Fibroblast of skin of abdomen (primary cell): ENCODE data around the gene TRPM2.
"Not testable (repeated sequence)": the region's sequence is repeated elsewhere in the genome, so short reads cannot be mapped to it uniquely, and the experiment has no call there.

ENCODE experiments used
- DNase-seq: peaks from one replicate; pipeline ENCODE4 v3.0.0-alpha.2; 2013

Gene TRPM2

DNA sequence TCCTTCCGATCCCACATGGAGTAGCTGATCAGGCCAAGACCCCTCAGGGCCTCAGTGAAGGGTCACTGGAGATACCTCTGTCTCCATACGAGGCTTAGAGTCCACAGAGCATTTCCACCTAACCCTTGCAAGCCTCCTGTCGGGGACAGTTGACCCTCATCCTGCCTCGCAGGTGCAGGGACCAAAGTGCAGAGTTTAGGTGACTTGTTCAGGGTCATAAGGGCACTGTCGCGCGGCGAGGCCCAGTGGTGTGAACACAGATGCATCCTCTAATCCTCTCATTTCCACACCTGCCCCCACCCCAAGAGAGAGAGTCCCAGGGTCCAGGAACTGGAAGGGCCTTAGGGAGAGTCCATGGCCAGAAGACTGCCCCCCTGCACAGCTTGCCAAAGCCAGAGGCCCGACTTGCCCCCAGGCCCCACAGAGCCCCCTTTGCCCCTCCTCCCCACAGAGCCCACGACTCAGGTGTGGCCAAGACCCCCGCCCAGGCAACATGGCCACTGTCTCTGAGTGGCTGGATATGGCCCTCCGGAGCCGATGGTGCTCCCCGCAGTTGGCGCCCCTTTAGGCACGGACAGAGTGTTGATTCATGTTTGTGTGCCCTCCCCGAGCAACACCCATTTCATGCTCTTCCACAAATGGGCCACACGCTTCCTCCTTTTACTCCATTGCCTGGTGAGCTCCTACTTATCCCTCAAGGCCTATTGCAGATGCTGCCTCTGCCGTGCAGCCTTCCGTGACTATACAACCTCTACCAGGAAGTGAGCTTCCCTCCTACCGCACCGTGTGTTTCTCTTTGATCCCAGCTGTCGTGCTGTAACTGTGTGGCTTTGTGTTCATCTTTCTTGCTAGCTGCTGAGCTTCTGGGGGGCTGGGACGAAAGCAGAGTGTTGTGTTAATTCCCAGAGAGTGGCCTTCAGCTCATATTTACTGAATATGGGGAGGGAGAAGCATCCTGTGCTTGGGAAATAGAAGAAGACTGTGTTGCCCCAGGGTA lies 1.7 kb downstream of the TRPM2 start:
- no peak for DNase-seq

DNA sequence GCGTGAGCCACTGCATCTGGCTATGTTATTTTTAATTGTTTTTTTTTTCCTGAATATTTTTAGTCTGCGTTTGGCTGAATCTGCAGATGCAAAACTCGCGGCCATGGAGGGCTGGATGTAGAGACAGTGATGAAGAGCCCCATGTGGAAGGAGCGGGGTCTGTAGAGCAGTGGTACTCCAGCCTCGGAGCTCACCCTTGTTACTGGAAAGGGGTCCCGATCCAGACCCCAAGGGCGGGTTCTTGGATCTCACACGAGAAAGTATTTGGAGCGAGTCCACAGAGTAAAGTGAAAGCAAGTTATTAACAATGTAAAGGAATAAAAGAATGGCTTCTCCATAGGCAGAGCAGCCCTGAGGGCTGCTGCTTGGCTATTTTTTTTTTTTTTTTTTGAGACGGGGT lies 2.7 kb downstream of the TRPM2 start:
- DNase-seq: no peak

DNA sequence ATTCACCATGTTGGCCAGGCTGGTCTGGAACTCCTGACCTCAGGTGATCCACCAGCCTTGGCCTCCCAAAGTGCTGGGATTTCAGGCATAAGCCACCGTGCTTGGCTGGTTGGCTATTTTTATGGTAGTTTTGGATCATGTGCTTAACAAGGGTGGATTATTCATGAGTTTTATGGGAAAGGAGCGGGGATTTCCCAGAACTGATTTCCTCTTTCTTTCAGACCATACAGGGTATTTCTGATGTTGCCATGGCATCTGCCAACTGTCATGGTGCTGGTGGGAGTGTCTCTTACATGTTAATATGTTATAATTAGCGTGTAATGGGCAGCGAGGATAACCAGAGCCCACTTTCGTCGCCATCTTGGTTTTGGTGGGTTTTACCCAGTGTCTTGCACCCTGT lies 3.2 kb downstream of the TRPM2 start:
- no peak for DNase-seq

DNA sequence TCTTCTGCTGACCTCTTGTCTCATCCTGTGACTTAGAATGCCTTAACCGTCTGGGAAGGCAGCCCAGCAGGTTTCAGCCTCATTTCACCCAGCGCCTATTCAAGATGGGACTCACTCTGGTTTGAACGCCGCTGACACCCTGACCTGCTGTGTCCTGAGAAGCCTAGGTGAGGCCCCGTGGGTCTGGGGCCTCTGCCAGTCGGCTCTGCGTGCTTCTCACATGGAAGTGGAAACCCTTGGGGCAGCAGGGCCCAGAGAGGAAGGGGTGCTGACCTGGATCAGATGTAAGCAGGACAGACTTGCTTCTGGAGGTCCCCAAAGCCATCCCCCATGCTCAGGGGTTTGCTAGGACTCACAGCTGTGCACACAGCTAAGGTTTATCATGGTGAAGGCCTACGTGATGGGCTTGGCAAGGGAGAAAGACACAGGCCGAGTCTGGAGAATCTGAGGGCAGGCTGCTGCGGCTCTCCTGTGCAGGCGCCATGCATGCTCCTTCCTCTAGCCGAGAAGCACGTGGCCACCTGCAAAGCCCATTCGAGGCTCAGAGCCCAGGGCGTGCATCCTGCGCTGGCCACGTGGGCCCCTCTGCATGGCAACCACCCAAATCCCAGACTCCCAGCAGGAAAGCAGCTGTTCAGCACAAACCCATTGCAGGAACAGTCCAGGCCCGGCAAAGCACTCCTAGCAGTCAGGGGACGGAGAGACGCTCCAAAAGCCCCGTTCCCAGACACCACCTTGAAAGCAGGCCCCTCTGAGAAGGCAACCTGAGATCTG lies 3.8 kb downstream of the TRPM2 start:
- no peak for DNase-seq

DNA sequence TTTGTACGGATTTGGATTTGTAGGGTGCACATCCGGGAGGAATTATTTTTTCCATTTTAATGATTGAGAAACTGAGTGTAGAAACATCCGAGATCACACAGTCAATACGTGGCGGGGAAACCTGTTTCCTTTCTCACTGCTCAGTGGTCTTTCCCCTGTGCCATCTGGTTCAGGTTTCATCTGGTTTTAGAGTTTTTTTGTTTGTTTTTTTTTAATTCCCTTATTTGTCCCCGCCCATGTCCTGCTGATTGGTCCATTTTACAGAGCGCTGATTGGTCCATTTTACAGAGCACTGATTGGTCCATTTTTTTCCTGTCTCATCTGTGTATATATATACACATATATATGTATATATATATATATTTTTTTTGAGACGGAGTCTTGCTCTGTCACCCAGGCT lies 6.0 kb downstream of the TRPM2 start:
- no peak for DNase-seq

DNA sequence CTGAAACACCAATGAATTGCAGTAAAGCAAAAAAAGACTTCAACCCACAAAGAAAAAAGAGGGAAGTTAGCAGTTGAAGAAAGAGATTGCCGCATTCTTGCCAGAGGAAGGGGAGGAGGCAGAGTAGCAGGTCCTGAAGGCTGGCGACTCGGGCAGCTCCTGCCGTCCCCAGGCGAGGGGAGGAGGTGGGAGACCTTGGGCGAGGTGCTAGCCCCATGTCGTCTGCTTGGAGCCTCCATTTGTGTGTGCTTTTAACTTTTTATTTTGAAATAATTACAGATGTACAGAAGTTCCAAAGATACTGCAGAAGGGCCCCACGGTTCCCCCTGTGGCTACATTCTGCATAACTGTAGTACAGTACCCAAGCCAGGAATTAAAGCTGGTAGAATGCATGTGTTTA lies 6.7 kb downstream of the TRPM2 start:
- DNase-seq: no peak

DNA sequence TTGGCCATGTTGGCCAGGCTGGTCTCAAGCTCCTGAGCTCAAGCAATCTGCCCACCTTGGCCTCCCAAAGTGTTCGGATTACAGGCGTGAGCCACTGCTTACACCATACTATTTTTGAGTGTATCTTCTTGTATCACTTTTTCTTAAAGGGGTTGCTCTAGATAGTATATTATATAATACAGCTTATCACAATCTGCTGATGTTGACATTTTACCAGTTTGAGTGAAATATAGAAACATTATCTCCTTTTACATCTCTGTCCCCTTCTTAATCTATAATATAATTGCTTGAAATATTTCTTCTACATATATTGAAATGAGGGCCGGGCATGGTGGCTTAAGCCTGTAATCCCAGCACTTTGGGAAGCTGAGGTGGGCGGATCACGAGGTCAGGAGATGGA lies 8.5 kb downstream of the TRPM2 start:
- DNase-seq: not testable (repeated sequence)

DNA sequence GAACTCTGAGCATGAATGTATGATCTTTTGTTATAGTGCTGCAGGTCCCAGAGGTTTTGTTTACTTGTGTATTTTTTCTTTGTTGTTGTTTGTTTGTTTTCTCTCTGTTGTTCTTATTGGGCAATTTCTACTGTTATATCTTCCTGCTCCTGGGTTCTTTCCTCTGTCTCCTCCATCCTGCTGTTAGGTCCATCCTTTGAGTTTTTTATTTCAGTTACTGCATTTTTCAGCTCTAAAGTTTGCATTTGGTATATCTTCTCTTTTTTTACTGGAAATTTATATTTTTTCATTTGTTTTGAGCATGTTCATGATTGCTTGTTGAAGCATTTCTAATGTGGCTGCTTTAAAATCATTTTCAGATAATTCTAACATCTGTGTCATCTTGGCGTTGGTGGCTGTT lies 9.9 kb downstream of the TRPM2 start:
- no peak for DNase-seq

DNA sequence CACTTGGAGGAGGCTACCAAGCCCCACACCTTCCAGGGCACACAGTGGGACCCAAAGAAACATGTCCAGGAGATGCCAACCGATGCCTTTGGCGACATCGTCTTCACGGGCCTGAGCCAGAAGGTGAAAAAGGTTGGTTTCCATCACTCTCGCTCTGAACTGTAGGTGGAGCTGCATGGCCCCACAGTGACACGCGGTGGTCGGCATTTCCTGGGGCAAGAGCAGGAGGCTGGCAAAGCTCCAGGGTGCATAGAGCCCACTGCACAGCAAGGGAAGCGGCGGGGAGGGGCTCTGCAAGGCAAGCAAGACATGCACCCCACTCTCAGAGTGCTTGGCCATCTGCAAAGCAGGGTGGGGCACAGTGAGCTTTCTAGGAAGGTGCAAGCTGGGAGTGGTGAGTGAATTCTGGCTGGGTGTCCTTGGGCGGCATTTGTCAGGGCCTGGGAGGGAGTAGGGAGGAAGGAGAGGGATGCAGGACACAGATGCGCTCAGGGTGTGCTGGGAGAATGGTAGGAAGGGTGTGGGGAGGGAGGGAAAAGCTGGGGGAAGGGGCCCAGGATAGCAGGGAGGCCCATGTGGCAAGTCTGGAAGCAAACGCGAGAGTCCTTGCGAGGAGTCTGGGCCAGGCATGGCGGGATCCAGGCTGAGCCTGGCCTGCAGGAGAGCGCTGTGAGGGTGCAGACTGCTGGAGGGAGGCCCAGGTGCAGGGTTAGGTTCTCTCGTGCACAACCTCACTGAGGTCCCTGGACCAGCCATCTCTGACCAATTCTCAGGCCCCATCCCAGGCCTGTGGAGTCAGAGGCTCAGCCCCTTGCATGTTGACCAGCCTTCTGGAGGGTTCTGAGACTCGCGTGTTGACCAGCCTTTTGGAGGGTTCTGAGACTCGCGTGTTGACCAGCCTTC lies 11.0 kb downstream of the TRPM2 start:
- DNase-seq: no peak

DNA sequence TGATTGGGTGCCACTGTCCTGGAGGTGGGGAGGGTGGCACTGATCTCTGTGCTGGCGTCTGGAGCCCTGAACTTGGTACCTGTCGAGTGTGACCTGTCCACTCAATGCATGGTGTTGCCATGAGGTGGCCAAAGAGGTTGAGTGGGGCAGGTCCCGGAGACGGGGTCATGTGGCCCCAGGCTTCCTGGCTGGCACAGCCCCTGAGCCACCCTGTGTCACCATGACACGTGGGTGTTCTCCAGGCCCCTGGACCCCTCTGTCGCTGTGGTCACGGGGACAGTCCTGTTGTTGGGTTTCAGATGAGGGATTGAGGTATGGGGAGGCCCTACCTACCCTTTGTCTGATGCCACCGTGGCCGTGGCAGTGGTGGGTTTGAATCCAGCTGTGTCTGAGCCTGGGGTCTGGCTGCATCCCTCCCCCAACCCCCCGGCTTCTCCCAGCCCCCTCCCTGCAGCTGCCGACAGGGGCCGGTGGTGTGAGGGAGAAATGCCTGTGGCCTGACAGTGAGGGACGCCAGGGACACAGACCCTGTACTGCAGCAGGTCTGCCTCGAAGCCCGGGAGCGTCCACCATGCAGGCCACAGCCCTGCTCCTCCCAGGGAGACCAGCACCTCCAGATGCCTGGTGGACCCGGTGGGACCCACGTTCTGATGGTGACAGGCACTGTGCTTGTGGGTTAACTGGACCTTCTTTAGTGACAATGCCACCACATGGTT lies 12.0 kb downstream of the TRPM2 start:
- no peak for DNase-seq

DNA sequence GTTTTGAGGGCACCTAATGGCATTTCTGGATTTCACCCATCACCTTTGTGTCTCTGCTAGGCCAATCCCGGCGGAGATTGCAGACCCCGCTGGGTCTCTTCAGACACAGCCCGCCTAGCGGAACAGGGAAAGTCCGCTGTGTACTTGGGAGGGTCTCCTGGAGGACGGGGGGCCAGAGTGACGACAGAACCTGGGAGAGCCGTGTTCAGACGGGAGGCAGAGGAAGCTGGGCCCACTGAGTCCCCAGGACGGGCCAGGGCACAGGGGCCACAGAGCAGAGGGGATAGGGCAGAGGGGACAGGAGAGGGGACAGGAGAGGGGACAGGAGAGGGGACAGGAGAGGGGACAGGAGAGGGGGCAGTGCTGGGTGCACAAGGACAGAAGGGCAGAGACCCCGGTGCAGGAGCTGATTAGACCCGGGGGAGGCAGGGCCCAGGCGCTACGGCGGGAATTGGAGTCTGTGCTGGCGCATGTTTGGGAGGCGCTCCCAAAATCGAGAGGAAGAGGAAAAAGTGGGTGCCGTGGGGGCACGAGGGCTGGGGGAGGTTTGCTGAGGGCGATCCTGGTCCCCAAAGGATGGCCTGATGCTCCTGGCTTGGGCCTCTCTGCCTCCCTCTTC lies 12.7 kb downstream of the TRPM2 start:
- no peak for DNase-seq

DNA sequence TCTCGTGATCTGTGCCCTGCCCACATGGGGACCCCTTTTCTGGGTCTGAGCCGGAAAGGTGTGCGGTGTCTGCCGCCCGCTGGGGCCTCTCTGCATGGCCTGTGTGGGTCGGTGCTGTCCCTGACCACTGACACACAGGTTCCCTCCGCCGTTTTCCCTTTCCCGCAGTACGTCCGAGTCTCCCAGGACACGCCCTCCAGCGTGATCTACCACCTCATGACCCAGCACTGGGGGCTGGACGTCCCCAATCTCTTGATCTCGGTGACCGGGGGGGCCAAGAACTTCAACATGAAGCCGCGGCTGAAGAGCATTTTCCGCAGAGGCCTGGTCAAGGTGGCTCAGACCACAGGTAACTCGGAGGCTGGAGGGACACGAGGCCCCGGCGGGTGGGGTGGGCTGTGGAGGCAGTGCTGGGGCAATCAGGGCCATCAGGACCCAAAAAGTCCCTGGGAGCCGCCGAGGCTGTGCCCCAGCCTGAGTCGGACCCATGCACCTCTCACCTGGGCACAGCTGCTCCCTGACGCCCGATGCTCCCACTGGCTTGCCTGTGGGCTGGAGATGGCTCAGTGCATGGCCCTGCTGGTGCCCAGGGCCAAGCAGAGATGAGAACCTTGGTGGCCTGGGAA lies 13.3 kb downstream of the TRPM2 start:
- DNase-seq: no peak

DNA sequence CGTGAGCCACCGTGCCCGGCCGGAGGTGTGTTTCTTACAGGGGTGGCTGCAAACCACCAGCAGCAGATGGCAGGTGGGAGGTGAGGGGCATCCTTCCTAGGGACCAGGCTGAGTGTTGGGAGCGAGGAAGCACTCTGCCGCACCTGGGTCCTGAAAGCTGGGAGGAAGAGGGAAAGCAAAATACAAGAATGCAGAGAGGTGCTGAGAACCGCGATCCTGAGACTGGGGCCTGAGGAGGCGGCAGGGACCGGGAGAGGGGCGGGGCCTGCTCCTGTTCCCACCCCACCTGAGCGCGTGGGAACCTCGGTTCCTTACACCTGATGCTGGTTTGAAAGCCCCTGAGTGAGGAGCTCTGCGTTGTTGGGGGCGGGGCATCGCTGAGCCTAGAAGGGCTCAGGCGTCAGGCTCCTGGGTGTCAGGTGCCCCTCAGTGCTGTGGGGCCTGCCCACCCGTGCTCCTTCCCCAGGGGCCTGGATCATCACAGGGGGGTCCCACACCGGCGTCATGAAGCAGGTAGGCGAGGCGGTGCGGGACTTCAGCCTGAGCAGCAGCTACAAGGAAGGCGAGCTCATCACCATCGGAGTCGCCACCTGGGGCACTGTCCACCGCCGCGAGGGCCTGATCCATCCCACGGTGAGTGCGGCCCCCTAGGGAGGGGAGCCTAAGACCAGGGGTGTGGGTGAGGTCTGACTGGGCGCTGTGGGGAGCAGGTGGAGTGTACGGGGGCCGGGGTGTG lies 15.5 kb downstream of the TRPM2 start:
- DNase-seq: no peak

DNA sequence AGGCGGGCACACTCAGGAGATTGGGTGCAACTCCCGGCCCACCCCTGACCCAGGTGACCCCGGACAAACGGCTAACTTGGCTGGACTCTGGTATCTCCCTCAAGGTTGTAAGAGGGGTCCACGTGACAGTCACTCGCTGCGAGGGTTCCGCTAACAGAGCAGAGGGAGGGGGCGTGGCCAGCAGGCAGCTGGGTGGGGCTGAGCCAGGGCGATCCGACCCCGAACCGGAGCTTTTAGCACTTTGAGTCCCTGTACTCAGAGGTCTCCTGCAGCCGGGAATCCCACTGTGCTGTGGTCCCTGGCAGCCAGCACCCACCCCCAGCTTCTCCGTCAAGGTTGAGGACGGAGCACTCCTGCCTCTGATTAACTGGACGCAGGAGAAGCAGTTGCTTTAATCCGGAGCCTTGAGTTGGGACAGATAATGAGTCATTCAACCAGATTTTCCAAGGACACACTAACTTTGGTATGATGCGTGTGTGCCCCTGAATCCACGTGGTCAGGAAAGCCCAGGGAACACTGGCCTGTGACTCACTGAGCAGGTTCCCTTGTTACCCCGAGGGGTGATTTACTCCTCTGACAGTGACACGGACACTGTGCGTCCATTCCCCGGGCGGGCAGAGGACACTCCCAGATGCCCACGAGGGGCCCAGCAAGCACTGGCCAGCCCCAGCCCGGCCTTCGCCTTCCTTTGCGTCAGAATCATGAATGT lies 16.8 kb downstream of the TRPM2 start:
- DNase-seq: peak; percentile 19

DNA sequence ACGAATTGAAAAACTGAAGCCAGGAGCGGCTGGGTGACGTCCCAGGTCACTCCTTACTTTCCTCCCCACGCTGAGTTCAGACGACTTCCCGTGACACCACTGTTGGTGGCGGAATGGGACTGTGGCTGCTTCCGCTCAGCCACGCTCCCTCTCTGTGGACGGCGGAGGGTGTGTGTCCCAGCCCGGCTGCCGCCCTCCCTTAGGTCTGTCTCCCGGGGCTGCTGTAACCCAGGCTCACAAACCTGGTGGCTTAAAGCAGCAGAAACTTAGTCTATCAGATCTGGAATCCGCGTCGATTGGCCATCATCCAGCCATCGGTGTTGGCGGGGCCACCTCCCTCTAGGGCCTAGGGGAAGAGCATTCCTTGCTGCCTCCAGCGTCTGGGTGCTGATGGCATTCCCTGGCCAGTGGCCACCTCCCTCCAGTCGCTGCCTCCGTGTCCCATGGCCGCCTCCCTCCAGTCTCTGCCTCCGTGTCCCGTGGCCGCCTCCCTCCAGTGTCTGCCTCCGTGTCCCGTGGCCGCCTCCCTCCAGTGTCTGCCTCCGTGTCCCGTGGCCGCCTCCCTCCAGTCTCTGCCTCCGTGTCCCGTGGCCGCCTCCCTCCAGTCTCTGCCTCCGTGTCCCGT lies 17.5 kb downstream of the TRPM2 start:
- no peak for DNase-seq

DNA sequence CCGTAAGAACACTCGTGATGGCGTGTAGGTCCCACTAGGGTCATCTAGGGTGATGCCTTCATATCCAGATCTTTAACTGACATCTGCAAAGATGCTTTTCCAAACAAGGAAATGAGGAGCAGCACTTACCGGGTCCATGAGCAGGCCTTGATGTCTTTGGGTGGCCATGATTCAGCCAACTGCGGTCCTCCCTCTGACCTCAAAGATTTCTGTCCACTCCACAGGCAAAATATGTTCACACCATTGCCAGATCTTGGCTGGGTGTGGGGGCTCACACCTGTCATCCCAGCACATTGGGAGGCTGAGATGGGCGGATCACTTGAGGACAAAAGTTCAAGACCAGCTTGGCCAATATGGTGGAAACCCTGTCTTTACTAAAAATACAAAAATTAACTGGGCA lies 18.2 kb downstream of the TRPM2 start:
- DNase-seq: no peak

DNA sequence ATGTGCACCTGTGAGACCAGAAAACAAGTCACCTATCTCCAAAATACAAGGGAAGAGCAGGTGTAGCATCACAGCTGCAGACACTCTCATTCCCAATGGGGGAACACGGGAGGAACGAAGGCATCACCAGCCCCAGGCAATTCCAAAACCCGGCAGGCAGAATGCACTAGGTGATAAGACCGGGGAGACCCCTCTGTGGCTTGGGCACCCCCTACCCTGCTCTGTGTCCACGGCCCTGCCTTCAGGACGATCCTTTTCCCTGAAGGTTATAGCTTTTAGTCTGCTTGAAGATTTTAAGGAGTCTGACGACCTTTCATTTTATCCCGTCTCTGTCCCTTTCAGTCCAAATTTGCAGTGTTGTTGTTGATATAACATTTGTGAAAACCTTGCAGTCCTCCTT lies 19.2 kb downstream of the TRPM2 start:
- no peak for DNase-seq

DNA sequence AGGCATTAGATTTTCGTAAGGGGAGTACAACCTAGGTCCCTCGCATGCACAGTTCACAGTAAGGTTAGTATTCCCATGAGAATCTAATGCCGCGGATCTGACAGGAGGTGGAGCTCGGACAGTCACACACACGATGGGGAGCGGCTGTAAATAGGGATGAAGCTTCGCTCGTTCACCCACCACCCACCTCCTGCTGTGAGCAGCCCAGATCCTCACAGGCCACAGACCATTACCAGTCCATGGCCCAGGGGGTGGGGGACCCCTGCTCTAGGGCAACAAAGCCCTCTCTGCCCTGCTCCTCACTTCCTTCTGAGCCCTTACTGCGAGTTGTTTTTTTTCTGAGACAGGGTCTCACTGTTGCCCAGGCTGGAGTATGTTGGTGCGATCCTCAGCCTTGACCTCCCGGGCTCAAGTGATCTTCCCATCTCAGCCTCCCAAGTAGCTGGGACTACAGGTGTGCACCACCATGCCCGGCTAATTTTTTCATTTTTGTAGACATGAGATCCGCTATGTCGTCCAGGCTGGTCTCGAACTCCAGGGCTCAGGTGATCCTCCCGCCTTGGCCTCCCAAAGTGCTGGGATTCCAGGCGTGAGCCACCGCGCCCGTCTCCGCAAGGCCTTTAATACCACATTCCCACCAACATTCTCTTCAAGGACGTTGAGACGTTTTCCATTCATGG lies 21.3 kb downstream of the TRPM2 start:
- no peak for DNase-seq

DNA sequence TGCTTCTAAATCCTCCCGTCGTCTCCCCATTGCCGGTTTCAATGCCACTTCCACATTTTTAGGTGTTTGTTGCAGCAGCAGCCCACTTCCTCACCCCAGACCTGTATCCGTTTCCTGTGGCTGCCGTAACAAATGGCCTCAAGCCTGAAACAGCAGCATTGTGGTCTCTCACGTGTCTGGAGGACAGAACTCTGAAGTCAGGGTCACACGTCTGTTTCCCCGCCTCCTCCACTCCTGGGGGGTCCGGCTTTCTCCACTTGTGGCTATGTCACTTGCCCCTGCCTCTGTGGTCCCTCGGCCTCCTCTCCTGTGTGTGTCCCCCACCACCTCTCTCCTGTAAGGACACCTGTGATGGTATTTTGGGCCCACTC lies 21.8 kb downstream of the TRPM2 start:
- no peak for DNase-seq
